ENCODE data around the gene CSAG2.

The CSAG2 gene

DNA sequence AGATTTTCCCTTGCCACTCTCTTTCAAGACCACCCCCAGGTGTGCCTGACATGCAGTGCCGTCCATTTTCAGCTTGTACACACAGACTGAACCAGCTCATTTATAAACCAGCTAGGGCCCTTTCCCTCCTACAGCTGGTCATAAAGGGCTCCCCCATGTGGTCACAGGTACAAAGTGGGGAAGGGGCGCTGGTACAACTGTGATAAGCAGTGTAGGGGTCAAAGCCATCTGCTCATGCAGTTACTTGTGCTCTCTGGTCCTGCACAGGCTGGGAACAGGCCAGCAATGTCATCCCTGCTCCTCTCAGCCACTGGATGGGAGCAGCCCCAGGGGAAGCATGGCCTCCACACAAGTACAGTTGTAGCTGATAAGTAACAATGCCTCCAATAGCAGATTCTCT lies 50.8 kb downstream of the CSAG2 start:
- DNase-seq (ENCODE audit: low read depth): no peak
- TF ChIP-seq, protein P1, sequence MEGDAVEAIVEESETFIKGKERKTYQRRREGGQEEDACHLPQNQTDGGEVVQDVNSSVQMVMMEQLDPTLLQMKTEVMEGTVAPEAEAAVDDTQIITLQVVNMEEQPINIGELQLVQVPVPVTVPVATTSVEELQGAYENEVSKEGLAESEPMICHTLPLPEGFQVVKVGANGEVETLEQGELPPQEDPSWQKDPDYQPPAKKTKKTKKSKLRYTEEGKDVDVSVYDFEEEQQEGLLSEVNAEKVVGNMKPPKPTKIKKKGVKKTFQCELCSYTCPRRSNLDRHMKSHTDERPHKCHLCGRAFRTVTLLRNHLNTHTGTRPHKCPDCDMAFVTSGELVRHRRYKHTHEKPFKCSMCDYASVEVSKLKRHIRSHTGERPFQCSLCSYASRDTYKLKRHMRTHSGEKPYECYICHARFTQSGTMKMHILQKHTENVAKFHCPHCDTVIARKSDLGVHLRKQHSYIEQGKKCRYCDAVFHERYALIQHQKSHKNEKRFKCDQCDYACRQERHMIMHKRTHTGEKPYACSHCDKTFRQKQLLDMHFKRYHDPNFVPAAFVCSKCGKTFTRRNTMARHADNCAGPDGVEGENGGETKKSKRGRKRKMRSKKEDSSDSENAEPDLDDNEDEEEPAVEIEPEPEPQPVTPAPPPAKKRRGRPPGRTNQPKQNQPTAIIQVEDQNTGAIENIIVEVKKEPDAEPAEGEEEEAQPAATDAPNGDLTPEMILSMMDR (IDR thresholded peaks at IDR 0.05; ENCODE audit: insufficient read depth, low read depth, low read length, missing control alignments): no peak
- no peak overlapping the region for H3K4me3 ChIP-seq (ENCODE audit: low read length)
